GM19463 (cell line): ENCODE results near the gene RAP1GDS1.
"Not testable (repeated sequence)": the region's sequence is repeated elsewhere in the genome, so short reads cannot be mapped to it uniquely, and the experiment has no call there.

Source experiments
- ATAC-seq: cut with Tn5 transposase; IDR thresholded peaks from one replicate; pipeline ENCODE4 v1.9.1; 2021; ENCODE audit warnings: mild to moderate bottlenecking, moderate library complexity; ENCODE audit not compliant: unreplicated experiment

Gene RAP1GDS1

GRCh38 chr4:98423009-98423408, 161.8 kb downstream of the RAP1GDS1 start:
- no peak for ATAC-seq

- ATAC-seq: no peak
Observed at GRCh38 chr4:98430708-98431403, 169.7 kb downstream of the RAP1GDS1 start.

GRCh38 chr4:98433691-98434090, 172.5 kb downstream of the RAP1GDS1 start:
- ATAC-seq: no peak

- no peak for ATAC-seq
Observed at GRCh38 chr4:98434816-98435215, 173.6 kb downstream of the RAP1GDS1 start.

GRCh38 chr4:98444371-98444770, 183.2 kb downstream of the RAP1GDS1 start:
- no peak for ATAC-seq

GRCh38 chr4:98446499-98447375, 185.6 kb downstream of the RAP1GDS1 start:
- ATAC-seq: peak; percentile 70

GRCh38 chr4:98447648-98448047, 186.5 kb downstream of the RAP1GDS1 start:
- ATAC-seq: no peak

GRCh38 chr4:98448908-98449307, 187.7 kb downstream of the RAP1GDS1 start:
- ATAC-seq: peak; percentile 34

- no peak for ATAC-seq
Observed at GRCh38 chr4:98452091-98452490, 190.9 kb downstream of the RAP1GDS1 start.

- not testable (repeated sequence) for ATAC-seq
Observed at GRCh38 chr4:98457422-98457821, 196.2 kb downstream of the RAP1GDS1 start.

- ATAC-seq: not testable (repeated sequence)
Observed at GRCh38 chr4:98461121-98461865, 200.1 kb downstream of the RAP1GDS1 start.

GRCh38 chr4:98462487-98462886, 201.3 kb downstream of the RAP1GDS1 start:
- ATAC-seq: no peak

- peak; percentile 10 for ATAC-seq
Observed at GRCh38 chr4:98466868-98467599, 205.8 kb downstream of the RAP1GDS1 start.

- ATAC-seq: peak; percentile 98
Observed at GRCh38 chr4:98467627-98468072, 206.5 kb downstream of the RAP1GDS1 start.

GRCh38 chr4:98468709-98469108, 207.5 kb downstream of the RAP1GDS1 start:
- no peak for ATAC-seq

- no peak for ATAC-seq
Observed at GRCh38 chr4:98469771-98470170, 208.6 kb downstream of the RAP1GDS1 start.

- no peak for ATAC-seq
Observed at GRCh38 chr4:98470366-98470765, 209.2 kb downstream of the RAP1GDS1 start.

- ATAC-seq: no peak
Observed at GRCh38 chr4:98470831-98471230, 209.6 kb downstream of the RAP1GDS1 start.

- ATAC-seq: no peak
Observed at GRCh38 chr4:98473046-98473445, 211.9 kb downstream of the RAP1GDS1 start.

GRCh38 chr4:98474408-98474844, 213.2 kb downstream of the RAP1GDS1 start:
- no peak for ATAC-seq
